Activated naive CD4-positive, alpha-beta T cell (primary cell): ENCODE data around the gene TNKS2.
"Not testable (repeated sequence)": the region's sequence is repeated elsewhere in the genome, so short reads cannot be mapped to it uniquely, and the experiment has no call there.

Experiments used
- DNase-seq, 4 experiments: peaks; one replicate each; lab custom pipeline; 2025; lab: John Stamatoyannopoulos, UW

TNKS2 gene

GRCh38 chr10:91797874-91798648, at the start of gene TNKS2:
Gene TNKS2, plus strand, starts transcription at chr10:91798426. Its CDS starts 265 bp downstream, at chr10:91798691.
- peak; percentile 80 to 88 (median 84) for DNase-seq

- not testable (repeated sequence) for DNase-seq
Measured at GRCh38 chr10:91749592-91749991, 48.6 kb upstream of the TNKS2 start.

GRCh38 chr10:91756286-91756685, 41.9 kb upstream of the TNKS2 start:
- DNase-seq = no peak

- no peak for DNase-seq
Measured at GRCh38 chr10:91758303-91759146, 39.7 kb upstream of the TNKS2 start.

GRCh38 chr10:91759581-91759986, 38.6 kb upstream of the TNKS2 start:
- DNase-seq = no peak

GRCh38 chr10:91761721-91762120, 36.5 kb upstream of the TNKS2 start:
- no peak for DNase-seq

GRCh38 chr10:91762878-91763277, 35.3 kb upstream of the TNKS2 start:
- no peak for DNase-seq

- DNase-seq = no peak
Measured at GRCh38 chr10:91766676-91767075, 31.6 kb upstream of the TNKS2 start.

- no peak for DNase-seq
Measured at GRCh38 chr10:91768123-91768522, 30.1 kb upstream of the TNKS2 start.

GRCh38 chr10:91771907-91772306, 26.3 kb upstream of the TNKS2 start:
- no peak for DNase-seq

GRCh38 chr10:91772461-91772860, 25.8 kb upstream of the TNKS2 start:
- DNase-seq = no peak

- no peak for DNase-seq
Measured at GRCh38 chr10:91772869-91773268, 25.4 kb upstream of the TNKS2 start.

- DNase-seq = no peak
Measured at GRCh38 chr10:91774571-91774970, 23.7 kb upstream of the TNKS2 start.

- no peak for DNase-seq
Measured at GRCh38 chr10:91775731-91776130, 22.5 kb upstream of the TNKS2 start.

- no peak for DNase-seq
Measured at GRCh38 chr10:91776266-91776665, 22.0 kb upstream of the TNKS2 start.

GRCh38 chr10:91778485-91778884, 19.7 kb upstream of the TNKS2 start:
- DNase-seq = no peak

GRCh38 chr10:91779011-91779605, 19.1 kb upstream of the TNKS2 start:
- DNase-seq = no peak

- no peak for DNase-seq
Measured at GRCh38 chr10:91782539-91782938, 15.7 kb upstream of the TNKS2 start.

- no peak for DNase-seq
Measured at GRCh38 chr10:91785830-91786229, 12.4 kb upstream of the TNKS2 start.

GRCh38 chr10:91787258-91787657, 11.0 kb upstream of the TNKS2 start:
- DNase-seq = no peak

- DNase-seq = no peak
Measured at GRCh38 chr10:91787810-91788209, 10.4 kb upstream of the TNKS2 start.

- no peak for DNase-seq
Measured at GRCh38 chr10:91788527-91788926, 9.7 kb upstream of the TNKS2 start.
